Suprapubic skin (tissue), 4 donors: Measurements from ENCODE around the gene DSTYK. TPM values are rescaled to one million over a fixed set of nuclear protein-coding genes. Genes with fewer than 3 reads are reported as not detected.
A peak's percentile ranks its signal among the peaks of the same experiment; 100 is the strongest.

ENCODE experiments used
- DNase-seq, 2 donors: peaks; one replicate each; pipeline ENCODE4 v3.0.0-alpha.2; 2019; ENCODE audit warnings: low spot score in 2 of 2
- H3K27ac ChIP-seq: fragments of 200-600 bp; sonication (generic); one replicate; pipeline ENCODE4 v1.5.1; 2019
- H3K27me3 ChIP-seq: fragments of 200-600 bp; sonication (generic); one replicate; pipeline ENCODE4 v1.5.1; 2019
- H3K36me3 ChIP-seq: fragments of 200-600 bp; sonication (generic); one replicate; pipeline ENCODE4 v1.5.1; 2019
- H3K4me1 ChIP-seq: fragments of 200-600 bp; sonication (generic); one replicate; pipeline ENCODE4 v1.5.1; 2019
- H3K4me3 ChIP-seq: fragments of 200-600 bp; sonication (generic); one replicate; pipeline ENCODE4 v1.5.1; 2019; ENCODE audit warnings: mild to moderate bottlenecking
- H3K9me3 ChIP-seq: fragments of 200-600 bp; sonication (generic); one replicate; pipeline ENCODE4 v1.5.1; 2019
- CTCF ChIP-seq, 2 donors: fragments of 200-600 bp in 1 of 2; fragments of 450-650 bp in 1 of 2; sonication (generic) in 1 of 2; IDR thresholded peaks; one replicate each; pipeline ENCODE4 v1.5.1; 2016 to 2019; ENCODE audit warnings: antibody characterized with exemption in 2 of 2, mild to moderate bottlenecking in 1 of 2, moderate library complexity in 1 of 2
- EP300 ChIP-seq: sonication (generic); formaldehyde crosslinking; IDR thresholded peaks from one replicate; pipeline ENCODE4 v1.6.1; 2017; ENCODE audit warnings: antibody characterized with exemption
- POLR2A ChIP-seq, 2 donors: fragments of 450-650 bp; IDR thresholded peaks; one replicate each; pipeline ENCODE4 v1.6.1; 2017; ENCODE audit warnings: antibody characterized with exemption in 2 of 2, mild to moderate bottlenecking in 2 of 2, moderate library complexity in 2 of 2
- POLR2AphosphoS5 ChIP-seq, 3 donors: sonication (generic); formaldehyde crosslinking; IDR thresholded peaks; one replicate each; pipeline ENCODE4 v1.6.1; 2017; ENCODE audit warnings: antibody characterized with exemption in 3 of 3
- WGBS: methylation state at CpG from one replicate; pipeline ENCODE4 v1.1.5; 2018; 5-methylcytosine and 5-hydroxymethylcytosine counted together
- total RNA-seq, 4 donors: library from RNA; depleted of rRNA; stranded (reverse); fragments of >200 nt; gene quantifications; one replicate each; pipeline ENCODE4 v1.1.0, GENCODE V29; 2016

The DSTYK gene
- total RNA-seq, 4 donors from 2014 or later = 12.3 to 19.5 (median 17.4) TPM

- WGBS = 63% methylated on average over 6 of the region's 6 CpGs
- DNase-seq = no peak
- H3K4me3 ChIP-seq = no peak overlapping the region
- H3K36me3 ChIP-seq = no peaks in the 10 kb centered on the region
- no peaks in the 10 kb centered on the region for H3K9me3 ChIP-seq
- no peak overlapping the region for H3K27ac ChIP-seq
- TF ChIP-seq POLR2A (IDR thresholded peaks at IDR 0.05) (no peak), EP300 (no peak), POLR2AphosphoS5 (IDR thresholded peaks at IDR 0.05) (no peak), CTCF (IDR thresholded peaks at IDR 0.05) (no peak)
- no peaks in the 10 kb centered on the region for H3K27me3 ChIP-seq
- peaks cover 37% of the 10 kb centered on the region for H3K4me1 ChIP-seq
Observed at GRCh38 chr1:205250699-205251098, 39.2 kb upstream of the DSTYK start.

- no peaks in the 10 kb centered on the region for H3K27me3 ChIP-seq
- H3K4me1 ChIP-seq = peaks cover 40% of the 10 kb centered on the region
- TF ChIP-seq CTCF (IDR thresholded peaks at IDR 0.05) (no peak), POLR2AphosphoS5 (IDR thresholded peaks at IDR 0.05) (no peak), POLR2A (IDR thresholded peaks at IDR 0.05) (no peak), EP300 (no peak)
- H3K27ac ChIP-seq = no peak overlapping the region
- DNase-seq = no peak
- WGBS = 81% methylated on average over 4 of the region's 4 CpGs
- no peaks in the 10 kb centered on the region for H3K9me3 ChIP-seq
- H3K36me3 ChIP-seq = no peaks in the 10 kb centered on the region
- no peak overlapping the region for H3K4me3 ChIP-seq
Observed at GRCh38 chr1:205249651-205250050, 38.1 kb upstream of the DSTYK start.

GRCh38 chr1:205248793-205249601 lies 37.5 kb upstream of the DSTYK start:
- DNase-seq = no peak
- Histone ChIP-seq H3K9me3 (no peaks in the 10 kb centered on the region), H3K27me3 (no peaks in the 10 kb centered on the region), H3K4me3 (no peak overlapping the region), H3K36me3 (no peaks in the 10 kb centered on the region), H3K27ac (no peak overlapping the region), H3K4me1 (peaks cover 40% of the 10 kb centered on the region)
- WGBS = 69% methylated on average over 4 of the region's 11 CpGs
- no peak for TF ChIP-seq CTCF (IDR thresholded peaks at IDR 0.05)
- no peak for TF ChIP-seq POLR2A (IDR thresholded peaks at IDR 0.05)
- TF ChIP-seq POLR2AphosphoS5 (IDR thresholded peaks at IDR 0.05) = no peak
- no peak for TF ChIP-seq EP300

- peak overlapping the region; percentile 5 for H3K27ac ChIP-seq
- peaks cover 40% of the 10 kb centered on the region for H3K4me1 ChIP-seq
- H3K27me3 ChIP-seq = no peaks in the 10 kb centered on the region
- 30% methylated on average over 9 of the region's 9 CpGs for WGBS
- no peak for TF ChIP-seq EP300
- no peak for TF ChIP-seq POLR2A (IDR thresholded peaks at IDR 0.05)
- TF ChIP-seq POLR2AphosphoS5 (IDR thresholded peaks at IDR 0.05) = no peak
- TF ChIP-seq CTCF (IDR thresholded peaks at IDR 0.05) = no peak
- no peak overlapping the region for H3K4me3 ChIP-seq
- H3K36me3 ChIP-seq = no peaks in the 10 kb centered on the region
- DNase-seq = no peak
- H3K9me3 ChIP-seq = no peaks in the 10 kb centered on the region
Observed at GRCh38 chr1:205247130-205247921, 35.8 kb upstream of the DSTYK start.
